Stimulated activated CD4-positive, alpha-beta T cell treated with anti-CD3 and anti-CD28 coated beads, TNF-alpha, amount 100 ng/mL, for 1 hour (primary cell): Measurements from ENCODE around the gene SLC35F6.
"Not testable (repeated sequence)": the region's sequence is repeated elsewhere in the genome, so short reads cannot be mapped to it uniquely, and the experiment has no call there.

Experiments
- DNase-seq, 3 donors: peaks; one replicate each; pipeline ENCODE4 v3.0.0-alpha.2; 2020; ENCODE audit warnings: low read depth in 3 of 3, low spot score in 1 of 3

The SLC35F6 gene

GRCh38 chr2:26754972-26755670, 9.0 kb upstream of the SLC35F6 start:
- DNase-seq: no peak

GRCh38 chr2:26756337-26756736, 7.7 kb upstream of the SLC35F6 start:
- DNase-seq: no peak

- DNase-seq: no peak
Measured at GRCh38 chr2:26757873-26758789, 6.0 kb upstream of the SLC35F6 start.

- no peak for DNase-seq
Measured at GRCh38 chr2:26758790-26759321, 5.2 kb upstream of the SLC35F6 start.

GRCh38 chr2:26759845-26760244, 4.2 kb upstream of the SLC35F6 start:
- no peak for DNase-seq

GRCh38 chr2:26760991-26761390, 3.1 kb upstream of the SLC35F6 start:
- not testable (repeated sequence) for DNase-seq

- DNase-seq: no peak
Measured at GRCh38 chr2:26763019-26763418, 1.1 kb upstream of the SLC35F6 start.

GRCh38 chr2:26764906-26765305, 822 bp downstream of the SLC35F6 start:
- no peak for DNase-seq

GRCh38 chr2:26765475-26766200, 1.6 kb downstream of the SLC35F6 start:
- no peak for DNase-seq

GRCh38 chr2:26767129-26767528, 3.0 kb downstream of the SLC35F6 start:
- no peak for DNase-seq

GRCh38 chr2:26767894-26768487, 3.9 kb downstream of the SLC35F6 start:
- no peak for DNase-seq

GRCh38 chr2:26768759-26769088, 4.6 kb downstream of the SLC35F6 start:
- no peak for DNase-seq

GRCh38 chr2:26769089-26769761, 5.1 kb downstream of the SLC35F6 start:
- DNase-seq: no peak

GRCh38 chr2:26770986-26771586, 7.0 kb downstream of the SLC35F6 start:
- no peak for DNase-seq

GRCh38 chr2:26772064-26773001, 8.2 kb downstream of the SLC35F6 start:
- no peak for DNase-seq

GRCh38 chr2:26776195-26776800, 12.2 kb downstream of the SLC35F6 start:
- DNase-seq: no peak

- no peak for DNase-seq
Measured at GRCh38 chr2:26778098-26778497, 14.0 kb downstream of the SLC35F6 start.

- no peak for DNase-seq
Measured at GRCh38 chr2:26778507-26778906, 14.4 kb downstream of the SLC35F6 start.
